GM19043 (cell line): ENCODE results near the gene GLP1R.
A peak's percentile ranks its signal among the peaks of the same experiment; 100 is the strongest.

ENCODE experiments used
- ATAC-seq: cut with Tn5 transposase; IDR thresholded peaks from one replicate; pipeline ENCODE4 v1.9.1; 2021; ENCODE audit warnings: low read depth; ENCODE audit not compliant: unreplicated experiment

Gene GLP1R

DNA sequence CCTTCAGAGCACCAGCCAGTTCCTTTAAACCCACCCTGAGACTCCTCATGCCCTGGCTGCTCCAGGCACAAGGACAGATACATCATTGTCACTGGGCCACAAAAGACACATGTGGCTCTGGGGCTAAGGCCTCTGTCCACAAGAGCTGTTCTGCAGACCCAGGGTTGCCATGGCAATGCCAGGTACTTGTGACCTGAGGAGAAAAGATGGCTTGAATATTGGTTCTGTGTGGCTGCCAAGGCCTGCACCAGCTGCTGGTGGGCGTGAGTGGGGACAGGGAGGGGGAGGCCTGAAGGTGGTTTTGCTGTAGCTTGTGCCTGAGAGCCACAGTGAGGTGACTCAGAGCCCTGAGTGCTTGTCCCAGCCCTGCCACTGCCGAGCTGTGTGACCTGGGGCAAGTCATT is 34.7 kb downstream of the GLP1R start:
- ATAC-seq = no peak

DNA sequence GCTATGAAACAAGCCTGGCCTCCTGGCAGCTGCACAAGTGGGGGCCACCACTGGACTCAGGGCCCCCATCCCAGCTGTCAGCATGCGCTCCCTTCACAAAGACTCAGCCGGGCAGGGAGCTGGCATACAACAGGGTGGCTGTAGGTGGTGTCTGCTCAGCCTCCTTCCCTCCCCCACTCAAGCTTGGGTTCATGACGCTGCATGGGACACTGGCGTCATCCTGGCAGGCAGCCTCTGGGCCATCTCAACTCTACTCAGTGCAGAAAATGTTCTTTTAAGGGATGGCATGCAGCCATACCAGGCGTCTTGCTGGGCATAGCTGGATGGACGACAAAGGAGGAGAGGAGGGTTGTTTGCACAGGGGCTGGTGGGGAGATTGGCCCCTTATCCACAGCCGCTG is 35.9 kb downstream of the GLP1R start:
- ATAC-seq = no peak

DNA sequence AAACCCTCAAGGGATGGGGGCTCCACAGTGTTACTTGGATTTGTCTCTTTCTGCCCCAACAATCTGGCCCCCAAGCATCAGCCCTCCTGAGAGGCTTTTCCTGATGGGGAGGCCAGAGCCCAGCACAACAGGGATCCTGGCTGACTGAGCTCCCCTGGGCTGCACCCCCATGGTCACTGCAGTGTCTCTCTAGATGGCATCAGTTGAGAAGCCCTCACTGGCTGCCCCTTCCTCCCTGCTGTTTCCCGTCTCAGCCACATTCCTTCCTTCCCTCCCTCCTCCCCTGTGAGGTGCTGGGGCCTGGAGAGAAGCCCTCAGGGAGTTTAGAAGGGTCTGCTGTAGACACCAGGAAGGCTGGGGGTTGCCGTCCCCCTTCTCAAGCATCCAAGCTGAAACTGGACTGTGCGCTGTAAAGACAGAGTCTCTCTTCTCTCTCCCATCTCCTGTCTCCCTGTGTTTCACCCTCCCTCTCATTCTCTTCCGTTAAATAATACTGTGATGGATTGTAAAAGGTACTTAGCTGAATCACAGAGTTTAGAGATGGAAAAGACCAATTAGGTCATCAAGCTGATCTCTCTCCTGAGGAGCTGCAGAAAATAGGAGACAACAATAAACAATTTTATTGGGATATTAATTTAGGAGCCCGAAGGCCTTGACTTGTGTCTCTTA is 36.7 kb downstream of the GLP1R start:
- ATAC-seq = no peak

DNA sequence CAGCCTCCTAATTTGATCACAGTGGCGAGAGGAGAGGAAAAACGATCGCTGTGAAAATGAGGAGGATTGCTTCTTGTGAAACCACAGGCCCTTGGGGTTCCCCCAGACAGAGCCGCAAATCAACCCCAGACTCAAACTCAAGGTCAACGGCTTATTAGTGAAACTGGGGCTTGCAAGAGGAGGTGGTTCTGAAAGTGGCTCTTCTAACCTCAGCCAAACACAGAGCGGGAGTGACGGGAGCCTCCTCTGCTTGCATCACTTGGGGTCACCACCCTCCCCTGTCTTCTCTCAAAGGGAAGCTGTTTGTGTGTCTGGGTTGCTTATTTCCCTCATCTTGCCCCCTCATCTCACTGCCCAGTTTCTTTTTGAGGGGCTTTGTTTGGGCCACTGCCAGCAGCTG is 37.7 kb downstream of the GLP1R start:
- peak; percentile 67 for ATAC-seq

DNA sequence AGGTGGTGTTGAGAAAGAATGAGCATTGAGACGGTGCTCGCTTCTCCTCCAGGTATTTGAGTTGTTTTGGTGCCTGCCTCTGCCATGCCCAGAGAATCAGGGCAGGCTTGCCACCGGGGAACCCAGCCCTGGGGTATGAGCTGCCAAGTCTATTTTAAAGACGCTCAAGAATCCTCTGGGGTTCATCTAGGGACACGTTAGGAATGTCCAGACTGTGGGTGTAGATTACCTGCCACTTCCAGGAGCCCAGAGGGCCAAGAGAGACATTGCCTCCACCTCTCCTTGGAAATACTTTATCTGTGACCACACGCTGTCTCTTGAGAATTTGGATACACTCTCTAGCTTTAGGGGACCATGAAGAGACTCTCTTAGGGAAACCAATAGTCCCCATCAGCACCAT is 38.1 kb downstream of the GLP1R start:
- ATAC-seq = no peak

DNA sequence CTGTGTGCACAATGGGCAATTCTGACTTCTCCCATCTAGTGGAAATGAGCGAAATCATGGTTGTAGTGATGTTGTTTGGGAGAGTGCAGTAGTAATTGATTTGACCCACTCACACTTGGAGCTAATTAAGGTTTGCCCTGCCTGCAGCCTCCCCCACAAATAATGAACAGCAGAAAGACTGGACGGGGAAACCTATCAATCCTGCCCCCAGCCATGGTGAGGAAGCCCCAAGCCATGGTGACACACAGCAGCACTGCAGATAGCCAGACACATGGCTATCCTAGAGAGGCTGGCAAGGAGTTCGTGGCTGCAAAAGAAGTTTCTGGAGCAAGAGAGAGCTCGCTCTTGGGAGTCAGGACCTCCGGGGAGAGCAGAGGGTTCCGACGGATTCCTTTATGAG is 38.6 kb downstream of the GLP1R start:
- no peak for ATAC-seq

DNA sequence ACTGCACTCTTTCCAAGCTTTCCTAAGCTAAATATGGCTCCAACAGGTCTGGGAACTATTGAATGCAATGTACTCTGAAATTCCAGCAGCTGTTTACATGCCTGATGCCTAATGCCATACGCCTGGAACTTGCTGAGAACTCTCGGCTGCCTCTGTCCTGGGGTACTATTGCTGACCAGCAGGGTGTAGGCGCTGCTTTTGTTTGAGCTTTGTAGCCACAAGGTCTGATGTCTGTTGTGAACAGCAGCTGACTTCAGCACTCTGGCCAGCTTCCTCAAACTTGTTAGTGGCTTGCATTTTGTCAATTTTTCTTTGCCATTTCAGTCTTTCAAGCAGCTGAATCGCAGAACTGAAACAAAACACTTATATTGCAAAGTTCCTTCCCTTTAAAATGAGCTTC is 39.8 kb downstream of the GLP1R start:
- ATAC-seq = no peak

DNA sequence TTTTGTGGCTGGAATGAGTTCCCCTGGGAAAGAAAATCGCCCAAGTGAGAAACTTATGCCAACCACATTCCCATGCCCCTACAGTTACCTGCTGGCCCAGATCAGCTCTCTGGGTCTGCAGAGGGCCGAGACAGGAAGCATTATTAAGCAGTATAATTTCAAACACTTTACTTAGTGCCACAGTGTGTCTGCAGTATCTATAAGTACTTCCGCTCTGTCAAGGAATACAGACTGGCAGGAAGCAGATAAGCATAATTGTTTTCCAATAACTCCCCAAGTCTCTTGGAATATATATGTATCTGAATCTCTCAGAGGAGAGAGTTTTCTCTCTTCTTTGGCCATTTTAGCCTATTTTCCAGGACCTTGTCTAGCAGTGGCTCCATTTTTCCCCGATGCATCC is 41.5 kb downstream of the GLP1R start:
- ATAC-seq = no peak

DNA sequence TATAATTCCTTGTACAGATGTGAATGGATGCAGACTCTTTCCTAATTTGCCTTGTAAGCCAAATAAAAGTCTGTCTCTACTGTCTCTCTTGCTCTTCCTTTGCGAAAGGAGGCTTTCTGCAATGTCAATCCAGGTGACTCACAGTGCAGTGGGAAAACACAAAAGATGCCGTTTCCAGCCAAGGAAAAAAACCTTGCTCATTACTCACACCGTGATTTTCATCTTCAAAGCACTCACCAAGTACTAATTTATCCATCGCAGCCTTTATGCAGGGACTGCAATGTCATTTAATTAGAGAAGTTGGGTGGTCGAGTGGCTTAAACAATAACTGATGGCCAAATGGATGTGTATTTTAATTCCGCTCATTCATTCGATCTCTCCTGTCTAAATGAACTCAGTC is 42.6 kb downstream of the GLP1R start:
- ATAC-seq = no peak

DNA sequence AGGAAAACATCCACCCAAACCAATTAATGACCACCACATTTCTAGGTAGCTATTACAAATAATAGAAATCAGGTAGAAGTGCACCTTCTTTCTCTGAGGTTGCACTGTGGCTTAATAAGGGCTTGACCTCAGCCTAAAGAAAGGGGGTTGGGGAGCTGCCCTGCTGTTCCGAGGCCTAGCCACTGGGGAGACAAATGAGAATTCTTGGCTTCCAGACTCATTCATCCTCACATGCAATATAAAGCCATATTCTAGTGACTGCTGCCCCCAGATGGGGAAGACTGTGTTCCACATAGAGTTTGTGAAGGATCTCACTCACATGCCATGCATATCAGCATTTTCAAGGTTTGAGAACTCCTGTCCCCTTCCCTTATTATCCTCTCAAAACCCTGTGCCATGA is 43.5 kb downstream of the GLP1R start:
- ATAC-seq = no peak

DNA sequence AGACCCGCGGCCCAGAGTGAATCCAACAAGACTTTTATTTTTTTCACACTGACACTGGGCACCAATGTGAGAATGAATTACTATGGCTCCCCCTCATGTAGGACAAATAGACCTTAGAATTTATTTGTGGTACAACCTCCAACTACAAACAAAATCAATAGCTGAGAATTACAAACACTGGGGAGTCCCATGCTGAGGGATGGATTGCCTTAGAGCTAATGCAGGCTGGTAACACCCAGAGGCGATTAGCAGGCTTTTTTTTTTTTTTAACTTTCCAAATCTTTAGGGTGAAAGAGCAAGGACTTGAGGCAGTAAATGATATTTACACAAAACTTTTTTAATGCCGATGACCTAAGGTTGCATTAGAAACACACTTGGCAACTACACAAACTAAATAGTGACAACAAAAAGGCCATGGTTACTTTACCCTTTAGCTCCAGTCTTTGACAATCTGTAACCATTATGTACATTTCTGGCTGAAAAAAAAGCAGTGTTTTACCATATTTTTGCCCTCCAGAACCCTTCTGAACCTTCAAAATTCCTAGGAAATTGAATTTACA is 44.6 kb downstream of the GLP1R start:
- ATAC-seq = no peak

DNA sequence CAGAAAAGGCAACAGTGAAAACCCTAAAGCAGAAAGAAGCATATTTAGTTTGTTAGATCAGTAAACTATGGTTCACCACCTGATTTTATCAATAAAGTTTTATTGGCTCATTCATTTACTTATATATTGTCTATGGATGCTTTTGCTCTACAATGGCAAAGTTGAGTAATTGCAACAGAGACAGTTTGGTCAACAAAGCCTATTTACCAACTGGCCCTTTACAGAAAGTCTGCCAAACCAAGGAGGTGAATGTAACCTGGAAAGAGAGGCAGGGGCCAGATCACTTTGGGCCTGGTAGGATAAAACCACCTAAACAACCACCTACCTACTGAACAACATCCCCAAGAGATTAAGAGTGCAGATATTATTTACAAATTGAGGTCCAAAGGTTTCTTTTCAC is 47.0 kb downstream of the GLP1R start:
- no peak for ATAC-seq

DNA sequence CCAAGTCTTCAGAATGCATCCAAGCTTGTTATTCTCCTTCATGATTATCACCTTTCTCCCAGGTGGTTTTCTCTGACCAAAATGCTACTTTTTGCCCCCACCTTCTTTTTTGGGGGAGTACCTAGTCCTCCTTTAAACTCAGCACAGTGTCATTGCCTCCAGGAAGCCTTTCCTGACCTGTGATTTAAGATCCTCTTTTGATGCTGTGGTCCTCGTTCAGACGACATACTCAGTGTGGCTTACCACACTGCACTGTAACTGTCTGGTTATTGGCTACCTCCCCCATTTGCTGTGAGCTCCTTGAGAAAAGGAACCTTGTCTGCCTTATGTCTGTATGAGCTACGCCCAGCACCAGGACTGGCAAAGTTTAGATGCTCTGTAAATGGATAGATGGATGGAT is 51.8 kb downstream of the GLP1R start:
- no peak for ATAC-seq

DNA sequence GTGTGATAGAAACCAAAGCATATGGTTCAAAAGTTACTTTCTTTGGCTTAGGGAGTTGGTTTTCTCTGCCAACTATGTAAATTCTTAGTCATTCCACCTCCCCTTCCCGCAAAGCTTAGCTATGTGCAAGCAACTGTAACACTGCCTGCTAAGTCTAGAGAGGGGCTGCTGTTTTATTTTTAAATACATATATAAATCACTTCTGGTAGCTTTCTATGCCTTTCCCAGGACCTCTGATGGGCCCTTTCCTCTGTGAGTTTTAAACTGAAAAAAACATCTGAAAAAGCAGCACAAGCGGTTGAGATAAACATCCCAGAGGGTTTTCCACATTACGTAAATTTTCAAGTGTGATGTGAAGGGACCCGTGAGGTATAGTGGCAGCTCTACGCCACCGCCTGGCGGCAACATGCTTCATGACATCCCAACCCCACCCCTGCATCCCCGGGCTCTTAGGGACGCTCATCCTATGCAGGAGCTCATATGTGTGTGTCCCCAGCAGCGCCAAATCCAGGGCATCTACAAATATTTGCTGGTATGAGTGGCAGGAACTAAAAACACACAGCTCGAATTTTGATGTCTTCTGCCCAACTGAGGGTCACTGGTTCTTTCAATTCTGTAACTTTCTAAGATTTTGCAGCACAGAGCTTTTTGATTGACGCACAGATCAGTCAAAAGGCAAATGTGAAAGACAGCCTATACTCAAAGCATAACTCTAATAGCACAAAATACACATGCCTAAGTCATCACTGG is 53.7 kb downstream of the GLP1R start:
- no peak for ATAC-seq

DNA sequence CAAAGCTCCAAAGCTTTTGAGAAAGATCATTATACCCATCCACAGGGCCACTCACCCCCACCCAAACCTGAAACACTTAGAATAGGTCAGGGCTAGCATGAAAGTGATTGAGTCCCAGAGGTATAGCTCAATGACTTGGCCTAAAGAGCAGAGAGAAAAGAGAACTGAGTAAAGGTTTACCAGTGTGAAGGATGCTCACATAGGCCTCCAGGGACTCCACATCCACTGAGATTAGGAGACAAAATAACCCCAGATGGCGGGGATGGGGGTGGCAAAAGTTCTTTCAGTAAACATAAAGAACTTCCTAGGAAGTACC is 54.2 kb downstream of the GLP1R start:
- ATAC-seq = no peak

DNA sequence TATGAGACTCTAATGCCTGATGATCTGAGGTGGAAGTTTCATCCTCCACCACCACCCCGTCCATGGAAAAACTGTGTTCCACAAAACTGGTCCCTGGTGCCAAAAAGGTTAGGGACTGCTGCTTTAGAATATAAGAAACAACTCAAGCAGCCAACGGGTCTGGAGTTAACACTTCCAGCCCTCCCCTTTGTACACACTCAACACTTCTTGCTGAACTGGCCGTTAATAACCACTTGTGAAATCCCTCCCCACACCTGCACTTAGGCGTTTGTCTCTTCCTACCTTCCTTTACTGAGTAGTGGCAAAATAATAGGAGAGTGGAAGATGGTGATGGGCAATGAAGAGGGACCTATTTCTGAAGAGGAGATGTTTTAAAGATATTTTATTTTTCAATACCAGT is 55.9 kb downstream of the GLP1R start:
- ATAC-seq = no peak

DNA sequence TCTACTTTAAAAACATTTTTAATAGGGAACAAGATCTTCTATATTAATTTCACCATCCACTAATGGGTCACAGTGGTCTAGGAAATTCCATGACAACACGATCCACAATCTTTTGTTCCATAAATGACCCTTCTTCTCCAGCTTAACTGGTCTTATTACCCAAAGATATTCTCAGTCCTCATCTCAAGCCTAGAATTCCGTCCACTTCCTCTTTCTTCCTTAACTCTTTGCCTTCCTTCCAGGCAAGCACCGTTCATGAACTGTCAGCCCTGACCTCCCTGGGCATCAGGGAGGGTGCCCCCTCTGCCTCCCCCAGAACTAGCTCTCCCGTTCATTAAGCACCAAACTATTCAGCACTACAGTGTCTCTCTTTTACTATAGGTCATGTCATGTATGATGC is 58.5 kb downstream of the GLP1R start:
- no peak for ATAC-seq

DNA sequence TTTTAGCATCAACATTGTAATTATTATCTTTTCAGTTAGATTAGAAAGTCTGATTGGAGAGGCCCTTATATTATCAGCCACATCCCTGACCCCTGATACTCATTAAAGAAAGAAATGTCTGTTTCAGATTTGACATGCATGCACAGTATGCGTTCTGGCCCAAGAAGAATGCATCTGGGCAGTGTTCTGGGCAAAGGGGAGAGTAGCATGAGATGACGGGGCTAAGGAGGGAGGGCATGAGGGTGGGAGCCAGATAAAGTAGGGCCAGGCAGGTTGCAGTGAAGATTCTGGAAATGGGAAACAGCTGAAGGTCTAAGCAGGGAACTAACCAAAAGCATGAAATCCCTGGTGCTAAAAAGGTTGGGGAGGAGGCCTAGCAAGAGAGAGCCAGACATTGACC is 59.1 kb downstream of the GLP1R start:
- no peak for ATAC-seq

DNA sequence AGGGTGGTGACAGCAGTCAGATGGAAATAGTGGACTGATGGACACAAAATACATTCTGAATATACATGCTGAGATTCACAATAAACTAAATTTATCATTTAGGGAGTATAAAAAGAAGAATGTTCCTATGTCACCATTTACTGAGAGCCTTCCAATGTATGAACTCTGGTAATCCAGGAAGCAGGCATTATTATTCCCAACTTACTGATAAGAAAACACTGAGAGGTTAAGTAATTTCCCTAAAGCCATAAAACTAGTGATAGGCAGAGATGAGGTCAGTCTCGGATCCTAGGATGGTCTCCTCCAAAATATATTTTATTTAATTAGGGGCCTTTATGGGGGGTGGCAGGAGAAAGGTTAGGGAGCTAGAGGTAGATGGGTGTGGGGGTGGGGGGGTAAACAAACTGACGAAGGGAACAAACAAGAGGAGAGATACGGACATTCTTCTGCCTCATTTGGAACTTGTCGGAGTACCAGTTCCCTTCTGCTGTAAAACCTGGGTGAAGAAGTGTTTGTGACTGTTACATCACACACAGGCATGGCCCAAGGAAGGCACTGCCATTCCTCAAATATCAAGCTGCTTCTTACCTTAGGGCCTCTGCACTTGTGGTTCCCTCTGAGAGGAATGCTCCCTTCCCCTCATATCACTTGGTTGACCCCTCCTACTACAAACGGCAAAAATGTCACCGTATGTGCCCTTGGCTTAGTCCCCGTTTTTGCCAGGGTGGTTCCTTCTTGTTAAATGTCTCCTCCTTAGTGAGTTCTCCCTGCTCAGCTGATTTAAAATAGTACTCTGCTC is 59.7 kb downstream of the GLP1R start:
- ATAC-seq = no peak

DNA sequence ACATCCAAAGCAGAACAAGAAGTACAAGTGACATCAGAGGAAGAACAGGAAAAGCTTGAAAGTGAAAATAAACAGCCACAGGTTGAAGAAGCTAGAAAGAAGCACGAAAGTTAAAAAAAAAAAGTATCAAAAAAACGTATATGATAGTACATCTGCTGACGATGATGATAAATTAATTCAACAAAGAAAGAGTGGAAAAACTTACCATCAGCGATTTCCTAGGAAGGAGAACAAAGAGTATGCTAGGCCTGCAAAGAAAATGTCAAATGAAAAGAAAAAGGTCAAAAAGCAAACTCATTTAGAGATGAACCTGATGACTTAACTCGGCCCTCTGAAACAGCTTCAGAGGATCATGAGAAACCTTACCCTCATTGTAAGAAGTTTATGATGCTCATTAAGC is 62.7 kb downstream of the GLP1R start:
- no peak for ATAC-seq

DNA sequence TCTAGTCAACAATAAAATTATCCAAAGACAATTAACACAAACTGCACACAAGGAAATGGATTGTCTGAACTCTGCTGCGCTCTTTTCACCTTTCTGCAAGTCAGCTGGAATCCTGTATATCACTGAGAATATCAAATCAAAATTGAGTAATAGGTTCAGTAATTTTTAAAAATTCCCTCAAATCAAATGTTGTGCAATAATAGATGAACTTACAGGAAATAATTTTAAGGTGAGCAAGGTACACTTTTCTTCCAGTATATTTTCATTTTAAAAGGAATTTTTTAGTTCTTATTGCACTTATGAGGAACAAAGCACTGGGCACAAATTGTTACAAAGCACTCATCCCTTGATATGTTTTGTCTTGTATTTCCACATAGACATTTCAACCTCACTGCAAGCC is 65.2 kb downstream of the GLP1R start:
- no peak for ATAC-seq

DNA sequence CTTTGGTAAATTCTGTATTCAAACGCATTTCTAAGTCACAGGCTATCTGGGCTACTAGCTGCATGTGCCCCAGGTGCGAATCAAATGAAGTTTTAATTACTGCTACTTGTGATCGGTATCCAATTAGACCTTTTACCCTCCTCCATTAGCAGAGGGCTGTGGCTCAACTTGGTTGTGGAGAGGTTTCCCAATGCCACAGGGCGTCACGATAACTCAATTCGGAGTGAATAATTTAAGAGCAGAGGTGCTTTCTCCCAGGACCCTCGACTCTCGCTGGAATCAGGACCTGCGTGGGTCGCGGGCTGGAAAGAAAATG is 65.8 kb downstream of the GLP1R start:
- peak; percentile 13 for ATAC-seq
